ENCODE data around the gene PTOV1. TPM values are rescaled to one million over a fixed set of nuclear protein-coding genes. Genes with fewer than 3 reads are reported as not detected.
A peak's percentile ranks its signal among the peaks of the same experiment; 100 is the strongest.

PTOV1 gene
- total RNA-seq, 1 experiment from 2014 or later, result 331 TPM

GRCh38 chr19:49876422-49877019 is 25.6 kb downstream of the PTOV1 start:
- CTCF ChIA-PET, result interaction anchor here (0.6 kb wide), 1 partner anchor 11 kb away, joined by 10 read pairs; no protein-coding TSS in a partner anchor

DNA sequence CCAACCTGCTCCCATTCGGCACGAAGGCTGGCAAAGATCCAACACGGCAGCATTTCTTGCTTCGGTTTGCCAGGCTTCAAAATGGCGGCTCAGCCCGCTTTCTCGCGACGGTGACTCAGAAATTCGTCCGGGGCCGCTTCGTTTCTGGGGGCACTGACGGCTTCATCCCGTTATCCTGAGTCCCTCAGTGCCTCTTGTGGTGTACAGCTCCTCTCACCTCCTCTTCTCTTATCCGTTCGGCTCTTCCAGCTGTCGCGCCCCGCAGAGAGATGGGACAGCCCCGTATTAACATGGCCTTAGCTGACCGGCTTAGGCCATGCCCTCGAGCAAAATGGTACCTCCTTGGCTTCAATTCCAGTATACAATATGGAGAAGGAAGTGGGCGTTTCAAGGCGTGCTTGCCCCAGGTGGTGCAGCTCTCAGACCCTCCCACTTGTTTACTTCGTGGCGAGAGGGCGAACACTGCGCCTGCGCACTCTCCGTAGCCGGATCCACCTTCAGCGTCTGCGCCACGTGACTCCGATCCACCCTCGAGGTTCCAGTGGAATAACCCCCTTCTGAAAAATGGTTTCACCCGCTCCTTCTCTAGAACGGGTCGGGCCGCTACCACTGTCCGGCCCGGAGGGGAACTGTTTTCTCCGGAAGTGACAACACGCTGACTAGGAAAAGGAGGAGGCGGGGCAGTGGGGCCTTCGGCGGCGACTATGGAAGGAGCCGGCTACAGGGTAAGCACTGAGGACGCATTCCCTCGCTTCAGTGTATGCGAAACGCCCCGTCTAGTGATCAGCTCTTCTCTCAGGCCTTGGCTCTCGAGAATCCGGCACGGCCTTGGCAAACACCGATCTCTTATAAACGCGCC is 26.3 kb downstream of the PTOV1 start, which contains the start of the genes AKT1S1 and TBC1D17:
AKT1S1 (minus strand) TSS at position 336 of the 859 bp plus-strand sequence. CDS start 4,060 bp downstream, outside the sequence.
TBC1D17 (plus strand) TSS at position 683 of the 859 bp plus-strand sequence; CDS start at position 705, 22 bp downstream.
- ChIA-PET POLR2A (ENCODE audit: low non-redundant PET) (interaction anchor here (0.5 to 0.6 kb wide), 4 partner anchors 49 to 451 kb away, joined by 3 to 12 read pairs (median 5); partner anchors contain the start of gene NUP62), CTCF (no interaction called here)
- DNase-seq (ENCODE audit: low spot score), result peak; percentile 100

More at GRCh38 chr19:49876422-49877019, 25.6 kb downstream of the PTOV1 start:
- H3K36me3 ChIP-seq (ENCODE audit: insufficient read depth, low read length, poor library complexity, severe bottlenecking), result peaks cover 20% of the 10 kb centered on the region
- peaks cover 17% of the 10 kb centered on the region for H3K4me1 ChIP-seq (ENCODE audit: insufficient read depth, low read length, poor library complexity, severe bottlenecking)
- intact Hi-C loops (cut with micrococcal nuclease; ENCODE audit: unreplicated experiment), result loop anchor here (10.0 kb wide), 1 partner anchor 382 kb away; the partner anchor contains the start of gene RPS11
- H3K27me3 ChIP-seq (replicated peaks; ENCODE audit: insufficient read depth, low read depth, low read length, poor library complexity), result no peaks in the 10 kb centered on the region
- H3K4me3 ChIP-seq (ENCODE audit: low read depth, low read length, poor library complexity, severe bottlenecking), result peak overlapping the region; percentile 95
- H3K9me3 ChIP-seq (ENCODE audit: low read depth, low read length, poor library complexity, severe bottlenecking), result no peaks in the 10 kb centered on the region
- POLR2A ChIA-PET (ENCODE audit: low non-redundant PET), result interaction anchor here (0.5 to 1.0 kb wide), 5 partner anchors 11 to 883 kb away, joined by 3 to 8 read pairs (median 5); partner anchors contain the start of genes GYS1 and RUVBL2
- H3K27ac ChIP-seq (ENCODE audit: low read depth, low read length, poor library complexity, severe bottlenecking), result peak overlapping the region; percentile 99
- no TSS peak for BruUV-seq (replicated peaks)
- peak; percentile 99 for DNase-seq (ENCODE audit: low spot score)
- TF ChIP-seq EZH2 (IDR thresholded peaks at IDR 0.05; ENCODE audit: borderline replicate concordance, low read depth, low read length, poor library complexity, severe bottlenecking) (no peak), CTCF (conservative IDR thresholded peaks at IDR 0.05; ENCODE audit: low read depth, low read length) (no peak)

More for the DNA sequence above, 26.3 kb downstream of the PTOV1 start, which contains the start of the genes AKT1S1 and TBC1D17:
- H3K27ac ChIP-seq (ENCODE audit: low read depth, low read length, poor library complexity, severe bottlenecking), result peak within 1 kb of the TSS; percentile 99
- H3K4me3 ChIP-seq (ENCODE audit: low read depth, low read length, poor library complexity, severe bottlenecking), result peak within 1 kb of the TSS; percentile 95
- intact Hi-C loops (cut with micrococcal nuclease; ENCODE audit: unreplicated experiment), result loop anchor here (10.0 kb wide), 1 partner anchor 382 kb away; the partner anchor contains the start of gene RPS11
- no TSS peak for BruUV-seq (replicated peaks)
- H3K9me3 ChIP-seq (ENCODE audit: low read depth, low read length, poor library complexity, severe bottlenecking), result no peaks in the 10 kb centered on the region
- H3K27me3 ChIP-seq (replicated peaks; ENCODE audit: insufficient read depth, low read depth, low read length, poor library complexity), result no peaks in the 10 kb centered on the region
- H3K4me1 ChIP-seq (ENCODE audit: insufficient read depth, low read length, poor library complexity, severe bottlenecking), result peaks cover 17% of the 10 kb centered on the region
- H3K36me3 ChIP-seq (ENCODE audit: insufficient read depth, low read length, poor library complexity, severe bottlenecking), result peaks cover 26% of the 10 kb centered on the region
- TF ChIP-seq CTCF (conservative IDR thresholded peaks at IDR 0.05; ENCODE audit: low read depth, low read length) (no peak), EZH2 (IDR thresholded peaks at IDR 0.05; ENCODE audit: borderline replicate concordance, low read depth, low read length, poor library complexity, severe bottlenecking) (no peak)
